Stomach (tissue), 9 donors: ENCODE measurements around the gene BORCS8. TPM values are rescaled to one million over a fixed set of nuclear protein-coding genes. Genes with fewer than 3 reads are reported as not detected.

ENCODE experiments used
- DNase-seq, 2 donors: peaks; one replicate each; pipeline versions ENCODE4 v3.0.0 to v3.0.0-alpha.2; 2013 to 2019
- H3K27ac ChIP-seq, 5 donors: fragments of 200-600 bp in 4 of 5; sonication (generic) in 4 of 5; one replicate each; pipeline ENCODE4 v1.5.1; 2013 to 2019; ENCODE audit warnings: mild to moderate bottlenecking in 1 of 5, moderate library complexity in 1 of 5
- H3K27me3 ChIP-seq, 3 donors: fragments of 200-600 bp; sonication (generic); one replicate each; pipeline ENCODE4 v1.5.1; 2017 to 2019; ENCODE audit warnings: mixed run types in 1 of 3
- H3K36me3 ChIP-seq, 4 donors: fragments of 200-600 bp; sonication (generic); 1 replicate in 3 of 4; 2 replicates in 1 of 4; pipeline ENCODE4 v1.5.1; 2016 to 2019
- H3K4me1 ChIP-seq, 4 donors: fragments of 200-600 bp; sonication (generic); one replicate each; pipeline ENCODE4 v1.5.1; 2016 to 2019
- H3K4me3 ChIP-seq, 4 donors: fragments of 200-600 bp; sonication (generic) in 3 of 4; one replicate each; pipeline ENCODE4 v1.5.1; 2016 to 2019; ENCODE audit warnings: mild to moderate bottlenecking in 1 of 4
- H3K9me3 ChIP-seq, 4 donors: fragments of 200-600 bp; sonication (generic); one replicate each; pipeline ENCODE4 v1.5.1; 2016 to 2019
- EP300 ChIP-seq: sonication (generic); formaldehyde crosslinking; IDR thresholded peaks from one replicate; pipeline ENCODE4 v1.6.1; 2017; ENCODE audit warnings: antibody characterized with exemption
- POLR2A ChIP-seq, 4 donors: fragments of 450-650 bp; IDR thresholded peaks; one replicate each; pipeline ENCODE4 v1.6.1; 2016; ENCODE audit warnings: antibody characterized with exemption in 4 of 4, control low read depth in 2 of 4, mild to moderate bottlenecking in 1 of 4, moderate library complexity in 1 of 4
- POLR2AphosphoS5 ChIP-seq, 3 donors: sonication (generic); formaldehyde crosslinking; IDR thresholded peaks; one replicate each; pipeline ENCODE4 v1.6.1; 2016; ENCODE audit warnings: antibody characterized with exemption in 3 of 3
- WGBS, 5 donors: extraction: QIAGEN DNeasy Blood & Tissue Kit in 3 of 5; methylation state at CpG; one replicate each; pipeline versions ENCODE4 v1.1.5 to v1.1.7; 2013 to 2018; 5-methylcytosine and 5-hydroxymethylcytosine counted together
- intact Hi-C: fragments of 100-400 bp; cut with DNase I; formaldehyde crosslinking; loops from one replicate; pipeline ENCODE4 v1.15.1; 2023; ENCODE audit warnings: low total_unique reads
- polyA plus RNA-seq, 3 donors: library from polyadenylated mRNA; stranded (reverse); fragments of 200-250 nt; gene quantifications; one replicate each; pipeline ENCODE4 v1.2.3, GENCODE V29; 2013
- total RNA-seq, 5 donors: library from RNA; depleted of rRNA; stranded (reverse); fragments of >200 nt; gene quantifications; one replicate each; pipeline versions ENCODE4 v1.1.0 to v1.2.3, GENCODE V29; 2014 to 2016
- TF ChIP-seq, protein P1 (sequence below), 7 experiments: fragments of 450-650 bp in 4 of 7; fragments of 200-600 bp in 3 of 7; sonication (generic) in 3 of 7; IDR thresholded peaks; one replicate each; pipeline ENCODE4 v1.5.1; 2016 to 2019; ENCODE audit warnings: antibody characterized with exemption in 7 of 7, control low read depth in 2 of 7, mild to moderate bottlenecking in 1 of 7
- donor health status: healthy with polysubstance abuse.
- donor health status: Bipolar disorder and iron deficiency.
- donor health status: healthy.

BORCS8 gene
- total and polyA plus RNA-seq, 8 donors = 8.3 to 96.9 (median 28.1) TPM

DNA sequence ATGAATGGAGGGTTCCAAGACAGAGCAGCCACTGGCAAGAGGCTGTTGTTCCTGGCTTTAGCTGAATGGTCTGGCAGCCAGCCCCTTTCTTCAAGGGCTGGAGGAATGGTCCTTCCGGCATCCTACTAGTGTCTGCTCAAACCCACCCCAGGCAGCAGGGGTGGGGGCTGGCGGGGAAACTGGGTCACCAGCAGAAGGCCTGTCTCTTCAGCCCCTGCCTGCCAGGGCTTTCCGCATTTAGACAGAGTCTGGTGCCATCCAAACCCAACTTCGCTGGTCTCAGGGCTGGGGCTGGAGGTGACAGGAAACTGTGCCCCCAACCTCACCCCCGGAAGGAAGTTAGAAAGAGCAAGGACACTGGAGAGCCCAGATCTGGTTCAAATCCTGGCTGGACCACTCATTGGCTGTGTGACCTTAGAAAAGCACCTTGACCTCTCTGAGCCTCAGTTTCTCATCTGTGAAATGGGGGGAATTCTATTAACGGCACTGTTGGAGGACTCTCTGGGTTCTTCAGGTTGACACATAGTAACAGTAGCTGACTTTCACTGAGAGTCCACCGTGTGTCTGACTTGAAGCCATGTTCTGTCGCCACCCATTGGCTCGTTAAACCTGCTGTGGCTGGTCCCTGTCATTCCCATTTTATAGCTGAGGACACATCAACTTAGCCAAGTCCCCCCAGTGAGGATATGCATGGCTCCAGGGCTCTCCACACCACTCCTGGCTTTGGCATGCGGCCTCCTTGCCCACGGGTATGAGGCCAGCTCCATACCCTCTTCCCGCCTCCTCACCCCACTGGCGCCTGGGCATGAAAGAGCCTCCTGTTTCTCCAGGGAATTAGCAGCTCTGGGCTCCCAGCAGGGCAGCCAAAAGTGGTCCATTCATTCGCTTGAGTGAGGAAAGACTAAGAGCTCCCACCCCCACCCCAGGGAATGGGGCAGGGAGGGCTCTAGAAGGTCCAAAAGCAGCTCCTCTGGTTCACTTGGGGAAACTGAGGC is 13.8 kb upstream of the BORCS8 start:
- no peak overlapping the region for H3K4me3 ChIP-seq
- H3K36me3 ChIP-seq = peaks cover 0 to 14% (median 12%) of the 10 kb centered on the region in 4 donors
- H3K9me3 ChIP-seq = no peaks in the 10 kb centered on the region
- TF ChIP-seq, protein P1, sequence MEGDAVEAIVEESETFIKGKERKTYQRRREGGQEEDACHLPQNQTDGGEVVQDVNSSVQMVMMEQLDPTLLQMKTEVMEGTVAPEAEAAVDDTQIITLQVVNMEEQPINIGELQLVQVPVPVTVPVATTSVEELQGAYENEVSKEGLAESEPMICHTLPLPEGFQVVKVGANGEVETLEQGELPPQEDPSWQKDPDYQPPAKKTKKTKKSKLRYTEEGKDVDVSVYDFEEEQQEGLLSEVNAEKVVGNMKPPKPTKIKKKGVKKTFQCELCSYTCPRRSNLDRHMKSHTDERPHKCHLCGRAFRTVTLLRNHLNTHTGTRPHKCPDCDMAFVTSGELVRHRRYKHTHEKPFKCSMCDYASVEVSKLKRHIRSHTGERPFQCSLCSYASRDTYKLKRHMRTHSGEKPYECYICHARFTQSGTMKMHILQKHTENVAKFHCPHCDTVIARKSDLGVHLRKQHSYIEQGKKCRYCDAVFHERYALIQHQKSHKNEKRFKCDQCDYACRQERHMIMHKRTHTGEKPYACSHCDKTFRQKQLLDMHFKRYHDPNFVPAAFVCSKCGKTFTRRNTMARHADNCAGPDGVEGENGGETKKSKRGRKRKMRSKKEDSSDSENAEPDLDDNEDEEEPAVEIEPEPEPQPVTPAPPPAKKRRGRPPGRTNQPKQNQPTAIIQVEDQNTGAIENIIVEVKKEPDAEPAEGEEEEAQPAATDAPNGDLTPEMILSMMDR (IDR thresholded peaks at IDR 0.05) = no peak
- TF ChIP-seq EP300 (no peak), POLR2AphosphoS5 (IDR thresholded peaks at IDR 0.05) (no peak), POLR2A (IDR thresholded peaks at IDR 0.05) (no peak)
- peaks cover 0 to 49% (median 2%) of the 10 kb centered on the region in 3 donors for H3K27me3 ChIP-seq
- peak in 1 of 2 donors; percentile 38 for DNase-seq
- H3K27ac ChIP-seq = no peak overlapping the region
- WGBS, 5 donors = 46 to 56% (median 49%) methylated on average over 13 to 14 of the region's 14 CpGs
- intact Hi-C loops = no loop called here
- peaks cover 7 to 24% (median 18%) of the 10 kb centered on the region in 4 donors for H3K4me1 ChIP-seq

DNA sequence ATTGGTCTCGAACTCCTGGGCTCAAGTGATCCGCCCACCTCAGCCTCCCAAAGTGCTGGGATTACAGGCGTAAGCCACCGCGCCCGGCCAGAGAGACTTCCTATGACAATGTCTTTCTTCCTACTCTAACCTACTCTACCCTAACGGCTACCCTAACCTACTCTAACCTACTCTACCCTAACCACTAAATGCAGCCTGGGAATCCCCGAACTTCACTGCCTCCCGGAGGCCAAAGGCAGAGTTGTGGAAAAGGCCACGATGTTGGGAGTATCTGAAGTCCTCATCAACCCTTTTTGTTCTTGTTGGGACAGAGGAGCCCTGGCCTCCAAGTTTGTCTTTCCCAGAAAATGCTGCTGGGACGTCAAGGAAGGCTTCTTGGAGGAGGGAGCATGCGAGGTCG is 12.2 kb upstream of the BORCS8 start:
- H3K9me3 ChIP-seq = no peaks in the 10 kb centered on the region
- no peak overlapping the region for H3K27ac ChIP-seq
- WGBS, 5 donors = 67 to 73% (median 72%) methylated on average over 13 of the region's 13 CpGs
- H3K4me1 ChIP-seq = peaks cover 7 to 24% (median 18%) of the 10 kb centered on the region in 4 donors
- peaks cover under 1 to 27% (median 25%) of the 10 kb centered on the region in 4 donors for H3K36me3 ChIP-seq
- DNase-seq = no peak
- peaks cover 0 to 33% (median 0%) of the 10 kb centered on the region in 3 donors for H3K27me3 ChIP-seq
- no peak overlapping the region for H3K4me3 ChIP-seq
- TF ChIP-seq POLR2A (IDR thresholded peaks at IDR 0.05) (no peak), POLR2AphosphoS5 (IDR thresholded peaks at IDR 0.05) (no peak), EP300 (no peak)
- TF ChIP-seq, protein P1 (IDR thresholded peaks at IDR 0.05) = no peak
- intact Hi-C loops = no loop called here

DNA sequence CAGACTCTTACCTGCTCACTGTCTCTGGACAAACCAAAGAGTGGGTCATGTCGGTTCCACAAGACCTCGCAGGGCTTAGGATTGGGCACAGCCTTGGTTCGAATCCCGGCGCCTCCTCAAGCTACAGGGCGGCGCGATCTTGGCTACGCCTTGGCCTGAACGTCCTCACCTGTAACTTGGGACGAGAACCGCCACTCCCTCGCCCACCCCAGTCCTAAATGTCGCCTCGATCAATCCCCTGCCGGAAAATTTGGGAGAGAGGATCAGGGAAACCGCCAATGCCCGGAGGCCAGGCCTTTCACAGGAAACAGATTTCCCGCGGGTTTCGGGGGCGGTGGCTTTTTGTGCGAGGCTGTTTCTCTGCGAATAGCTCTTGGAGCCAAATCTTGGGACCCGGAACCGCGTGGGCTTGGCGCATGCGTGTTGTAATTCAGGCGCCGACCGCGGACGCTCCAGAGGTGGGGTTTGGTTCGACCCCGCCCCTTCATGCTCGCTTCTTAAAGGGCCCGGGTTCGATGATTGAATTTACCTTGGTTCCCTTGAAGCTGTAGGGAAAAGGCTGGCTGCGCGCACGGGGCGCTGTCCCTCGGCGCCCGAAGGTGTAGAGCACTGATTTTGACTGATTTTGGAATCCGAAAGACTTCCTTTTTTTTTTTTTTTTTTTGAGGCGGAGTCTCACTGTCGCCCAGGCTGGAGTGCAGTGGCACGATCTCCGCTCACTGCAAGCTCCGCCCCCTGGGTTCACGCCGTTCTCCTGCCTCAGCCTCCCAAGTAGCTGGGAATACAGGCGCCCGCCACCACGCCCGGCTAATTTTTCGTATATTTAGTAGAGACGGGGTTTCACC is 11.3 kb upstream of the BORCS8 start, which contains the start of gene NR2C2AP:
Gene NR2C2AP (minus strand): TSS at position 403 of the 845 bp plus-strand sequence. CDS start 354 bp downstream, at position 49.
- TF ChIP-seq POLR2AphosphoS5 (IDR thresholded peaks at IDR 0.05) (peak in 2 of 3 donors; percentile 19 to 79), EP300 (no peak)
- TF ChIP-seq, protein P1 (IDR thresholded peaks at IDR 0.05) = no peak
- intact Hi-C loops = no loop called here

DNA sequence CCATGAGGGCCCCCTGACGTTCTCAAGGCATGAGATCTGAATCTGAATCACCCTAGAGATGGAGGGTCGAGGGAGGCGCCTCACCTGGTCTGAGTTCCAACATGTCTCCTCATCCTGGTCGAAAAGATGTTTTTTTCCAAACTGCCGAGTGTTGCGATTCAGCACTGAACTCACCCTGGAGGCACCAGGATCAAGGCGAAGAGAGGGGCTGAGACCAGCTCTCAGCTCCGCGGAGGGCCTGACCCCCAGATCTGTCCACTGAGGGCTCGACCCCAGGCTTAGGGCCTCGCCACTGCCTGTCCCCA is 10.7 kb upstream of the BORCS8 start:
- Histone ChIP-seq H3K27ac (peak overlapping the region; percentile 73 to 88 (median 82)), H3K4me3 (peak overlapping the region; percentile 62 to 74 (median 68)), H3K9me3 (no peaks in the 10 kb centered on the region), H3K4me1 (peaks cover 7 to 24% (median 18%) of the 10 kb centered on the region in 4 donors), H3K27me3 (peaks cover 0 to 19% (median 0%) of the 10 kb centered on the region in 3 donors), H3K36me3 (peaks cover 10 to 42% (median 41%) of the 10 kb centered on the region in 4 donors)
- TF ChIP-seq POLR2A (IDR thresholded peaks at IDR 0.05) = no peak
- TF ChIP-seq, protein P1 (IDR thresholded peaks at IDR 0.05) = no peak
- TF ChIP-seq EP300 = no peak
- TF ChIP-seq POLR2AphosphoS5 (IDR thresholded peaks at IDR 0.05) = no peak
- 1 to 9% (median 7%) methylated on average over 10 to 11 of the region's 11 CpGs for WGBS, 5 donors
- intact Hi-C loops = no loop called here
- no peak for DNase-seq

More for the DNA sequence above, 11.3 kb upstream of the BORCS8 start, which contains the start of gene NR2C2AP:
- 6 to 10% (median 9%) methylated on average over 41 to 60 of the region's 60 CpGs for WGBS, 5 donors
- Histone ChIP-seq H3K4me3 (peak within 1 kb of the TSS; percentile 62 to 74 (median 68)), H3K36me3 (peaks cover 10 to 36% (median 35%) of the 10 kb centered on the region in 4 donors), H3K9me3 (no peaks in the 10 kb centered on the region), H3K27ac (peak within 1 kb of the TSS; percentile 73 to 88 (median 82)), H3K27me3 (peaks cover 0 to 25% (median 0%) of the 10 kb centered on the region in 3 donors), H3K4me1 (peaks cover 7 to 24% (median 18%) of the 10 kb centered on the region in 4 donors)
- peak; percentile 95 to 97 for DNase-seq
